K562 (cell line): ENCODE results near the gene HMGCL. TPM values are rescaled to one million over a fixed set of nuclear protein-coding genes. Genes with fewer than 3 reads are reported as not detected.
"Not testable (repeated sequence)": the region's sequence is repeated elsewhere in the genome, so short reads cannot be mapped to it uniquely, and the experiment has no call there.

ENCODE experiments used
- ATAC-seq: fragments of 200-7000 bp; cut with Tn5 transposase; 3 replicates; pipeline ENCODE4 v1.9.1; 2020; ENCODE audit warnings: moderate library complexity
- BruUV-seq: library from RNA; stranded (reverse); fragments of 400-500 nt; replicated peaks from 2 replicates; lab custom pipeline; 2021; lab: Mats Ljungman, UMichigan
- CTCF ChIA-PET: fragments of 300-600 bp; formaldehyde crosslinking; extraction: SDS; loops from one replicate; lab custom pipeline; 2021; ENCODE audit warnings: low intra/inter-chr PET ratio; lab: Yijun Ruan, JAX
- POLR2A ChIA-PET: fragments of 300-600, 350-650 bp; sonication (Branson Sonifier 250); formaldehyde crosslinking; extraction: SDS; loops from one replicate; lab custom pipeline; 2021; ENCODE audit warnings: antibody characterized with exemption, inconsistent platforms; lab: Yijun Ruan, JAX
- DNase-seq, 4 experiments: peaks; one replicate each; pipeline versions ENCODE4 v3.0.0 to v3.0.0-alpha.2; 2011 to 2018; ENCODE audit warnings: low spot score in 3 of 4, mixed read lengths in 3 of 4; ENCODE audit errors: extremely low read depth in 1 of 4
- FAIRE-seq: peaks from 2 replicates; lab custom pipeline; 2011; peaks lifted over from hg19 to GRCh38; lab: Jason Lieb, UNC
- H2AFZ ChIP-seq: 2 replicates; pipeline ENCODE4 v1.6.0; 2011; ENCODE audit warnings: low read depth, low read length, control low read depth, inconsistent platforms
- H3K27ac ChIP-seq: fragments of 200-600 bp; 3 replicates; pipeline ENCODE4 v1.8.0; 2011; ENCODE audit warnings: low read depth, mild to moderate bottlenecking, control low read depth, inconsistent platforms, low read length, moderate library complexity, mixed read lengths; ENCODE audit errors: extremely low read depth
- H3K27me3 ChIP-seq, 2 experiments: fragments of 300-600 bp in 1 of 2; 2 replicates in 1 of 2; 3 replicates in 1 of 2; pipeline versions ENCODE4 v1.6.0 to v1.8.0; 2011; ENCODE audit warnings: inconsistent platforms in 2 of 2, low read length in 2 of 2, mild to moderate bottlenecking in 1 of 2, mixed read lengths in 1 of 2, moderate library complexity in 1 of 2; ENCODE audit not compliant: control insufficient read depth in 2 of 2, insufficient read depth in 2 of 2
- H3K36me3 ChIP-seq: fragments of 300-600 bp; 3 replicates; pipeline ENCODE4 v1.8.0; 2011; ENCODE audit warnings: mild to moderate bottlenecking, low read length, inconsistent platforms; ENCODE audit not compliant: control insufficient read depth, insufficient read depth
- H3K4me1 ChIP-seq, 2 experiments: fragments of 200-600 bp in 1 of 2; replicated peaks in 1 of 2; 2 replicates in 1 of 2; 3 replicates in 1 of 2; pipeline versions ENCODE4 v1.5.1 to v1.8.0; 2011; ENCODE audit warnings: inconsistent platforms in 2 of 2, low read length in 2 of 2, mild to moderate bottlenecking in 1 of 2, mixed read lengths in 1 of 2, moderate library complexity in 1 of 2; ENCODE audit not compliant: control insufficient read depth in 2 of 2, insufficient read depth in 2 of 2
- H3K4me2 ChIP-seq: 2 replicates; pipeline ENCODE4 v1.6.1; 2011; ENCODE audit warnings: low read length, control low read depth, inconsistent platforms, mixed read lengths; ENCODE audit not compliant: insufficient read depth
- H3K4me3 ChIP-seq: fragments of 200-600 bp; sonication (generic), shearing (Covaris generic); 2 replicates; pipeline ENCODE4 v1.5.1; 2016; ENCODE audit warnings: control low read depth, inconsistent platforms
- H3K79me2 ChIP-seq: fragments of 200-600 bp; 3 replicates; pipeline ENCODE4 v1.8.0; 2011; ENCODE audit warnings: low read length, inconsistent platforms; ENCODE audit not compliant: control insufficient read depth, insufficient read depth
- H3K9ac ChIP-seq, 2 experiments: 2 replicates each; pipeline versions ENCODE4 v1.6.0 to v1.6.1; 2011; ENCODE audit warnings: low read depth in 2 of 2, low read length in 2 of 2, control low read depth in 1 of 2, inconsistent platforms in 1 of 2, mild to moderate bottlenecking in 1 of 2, mixed read lengths in 1 of 2; ENCODE audit not compliant: insufficient read depth in 1 of 2
- H3K9me1 ChIP-seq: one replicate; pipeline ENCODE4 v1.6.0; 2011; ENCODE audit warnings: inconsistent platforms, mild to moderate bottlenecking, low read length, moderate library complexity; ENCODE audit not compliant: control insufficient read depth, insufficient read depth
- H3K9me3 ChIP-seq: replicated peaks from 2 replicates; pipeline ENCODE4 v1.5.1; 2011; ENCODE audit warnings: low read depth, low read length, inconsistent platforms; ENCODE audit not compliant: control insufficient read depth, insufficient read depth
- H4K20me1 ChIP-seq: replicated peaks from 2 replicates; pipeline ENCODE4 v1.6.1; 2011; ENCODE audit warnings: low read length, inconsistent platforms, mixed read lengths; ENCODE audit not compliant: control insufficient read depth, insufficient read depth
- CBFB ChIP-seq: sonication (generic); formaldehyde crosslinking; IDR thresholded peaks from 2 replicates; pipeline ENCODE4 v1.4.0; 2020; ENCODE audit warnings: mild to moderate bottlenecking, missing genetic modification reagents
- MECOM ChIP-seq: fragments of 250-450 bp; sonication (Bioruptor Pico); IDR thresholded peaks from 2 replicates; pipeline ENCODE4 v1.8.0; 2022; ENCODE audit warnings: inconsistent platforms
- RFX1 ChIP-seq: fragments of 450-650 bp; IDR thresholded peaks from 2 replicates; pipeline ENCODE4 v1.6.1; 2016; ENCODE audit warnings: mild to moderate bottlenecking, moderate library complexity
- TAF15 ChIP-seq: fragments of 200-400 bp; formaldehyde crosslinking; IDR thresholded peaks from 2 replicates; pipeline ENCODE4 v1.6.1; 2017; ENCODE audit warnings: mild to moderate bottlenecking, low read depth, low read length, moderate library complexity
- ZC3H8 ChIP-seq: fragments of 450-650 bp; IDR thresholded peaks from 2 replicates; pipeline ENCODE4 v1.6.1; 2017
- ZNF282 ChIP-seq: sonication (generic); formaldehyde crosslinking; IDR thresholded peaks from 2 replicates; pipeline ENCODE4 v1.8.1; 2023; ENCODE audit warnings: missing genetic modification reagents
- WGBS: fragments of 100-300 bp; shearing (Covaris generic); methylation state at CpG from one replicate; pipeline ENCODE4 v1.1.6; 2016; ENCODE audit warnings: low coverage, mixed read lengths; ENCODE audit not compliant: insufficient coverage; ENCODE audit errors: missing lambda C conversion rate; 5-methylcytosine and 5-hydroxymethylcytosine counted together
- in situ Hi-C: fragments of 300-500 bp; cut with MboI; formaldehyde crosslinking; loops from 4 replicates; pipeline ENCODE4 v1.15.0; 2018; ENCODE audit warnings: inconsistent platforms, mixed read lengths
- intact Hi-C: fragments of 100-400 bp; cut with micrococcal nuclease; formaldehyde crosslinking; loops from 2 replicates; pipeline ENCODE4 v1.14.2; 2022
- polyA plus RNA-seq, 8 experiments: library from polyadenylated mRNA; depleted of rRNA in 4 of 8; stranded (reverse) in 5 of 8; unstranded in 3 of 8; fragments of >200 nt; fragmentation: Nextera tagmentation in 2 of 8; fragmentation: Illumina TruSeq in 1 of 8; extraction: Ambion mirVana in 2 of 8; extraction: Trizol in 1 of 8; gene quantifications; 2 replicates each; pipeline versions ENCODE4 v1.2.1 to v1.2.3, GENCODE V29; 2011 to 2014; ENCODE audit warnings: inconsistent platforms in 1 of 8, missing spikeins in 1 of 8
- total RNA-seq, 7 experiments: library from RNA; depleted of rRNA in 6 of 7; stranded (reverse); fragments of >200 nt in 6 of 7; fragmentation: Illumina TruSeq in 2 of 7; extraction: Trizol in 2 of 7; gene quantifications; 2 replicates each; pipeline versions ENCODE4 v1.2.1 to v1.2.3, GENCODE V29; 2011 to 2021; ENCODE audit warnings: low replicate concordance in 1 of 7
- TF ChIP-seq, protein P1 (sequence below): sonication (generic); formaldehyde crosslinking; IDR thresholded peaks from 2 replicates; pipeline ENCODE4 v1.8.1; 2023; ENCODE audit warnings: mild to moderate bottlenecking, missing genetic modification reagents
- TF ChIP-seq, protein P2 (sequence below): fragments of 250-450 bp; sonication (Bioruptor Pico); IDR thresholded peaks from 2 replicates; pipeline ENCODE4 v1.5.0; 2021

The HMGCL gene
- total and polyA plus RNA-seq, 9 of the 15 experiments (the other 6 are each of a cell fraction or from before 2014, with no cell fraction given): 18.0 to 82.2 (median 24.2) TPM

- TF ChIP-seq ZNF282 (CRISPR knock-in tag): no peak
- no peak for TF ChIP-seq ZC3H8
- TF ChIP-seq MECOM (CRISPR knock-in tag): no peak
- no peak for TF ChIP-seq CBFB
- no peak for TF ChIP-seq TAF15
- TF ChIP-seq RFX1: no peak
- TF ChIP-seq, protein P1, sequence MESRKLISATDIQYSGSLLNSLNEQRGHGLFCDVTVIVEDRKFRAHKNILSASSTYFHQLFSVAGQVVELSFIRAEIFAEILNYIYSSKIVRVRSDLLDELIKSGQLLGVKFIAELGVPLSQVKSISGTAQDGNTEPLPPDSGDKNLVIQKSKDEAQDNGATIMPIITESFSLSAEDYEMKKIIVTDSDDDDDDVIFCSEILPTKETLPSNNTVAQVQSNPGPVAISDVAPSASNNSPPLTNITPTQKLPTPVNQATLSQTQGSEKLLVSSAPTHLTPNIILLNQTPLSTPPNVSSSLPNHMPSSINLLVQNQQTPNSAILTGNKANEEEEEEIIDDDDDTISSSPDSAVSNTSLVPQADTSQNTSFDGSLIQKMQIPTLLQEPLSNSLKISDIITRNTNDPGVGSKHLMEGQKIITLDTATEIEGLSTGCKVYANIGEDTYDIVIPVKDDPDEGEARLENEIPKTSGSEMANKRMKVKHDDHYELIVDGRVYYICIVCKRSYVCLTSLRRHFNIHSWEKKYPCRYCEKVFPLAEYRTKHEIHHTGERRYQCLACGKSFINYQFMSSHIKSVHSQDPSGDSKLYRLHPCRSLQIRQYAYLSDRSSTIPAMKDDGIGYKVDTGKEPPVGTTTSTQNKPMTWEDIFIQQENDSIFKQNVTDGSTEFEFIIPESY (CRISPR knock-in tag): peak; percentile 92
- TF ChIP-seq, protein P2, sequence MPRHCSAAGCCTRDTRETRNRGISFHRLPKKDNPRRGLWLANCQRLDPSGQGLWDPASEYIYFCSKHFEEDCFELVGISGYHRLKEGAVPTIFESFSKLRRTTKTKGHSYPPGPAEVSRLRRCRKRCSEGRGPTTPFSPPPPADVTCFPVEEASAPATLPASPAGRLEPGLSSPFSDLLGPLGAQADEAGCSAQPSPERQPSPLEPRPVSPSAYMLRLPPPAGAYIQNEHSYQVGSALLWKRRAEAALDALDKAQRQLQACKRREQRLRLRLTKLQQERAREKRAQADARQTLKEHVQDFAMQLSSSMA (CRISPR knock-in tag): no peak
- no peak for ATAC-seq
- H3K36me3 ChIP-seq: peaks cover 7% of the 10 kb centered on the region; the same call in 2 of the 3 replicates
- peak overlapping the region in 1 of 2 experiments; percentile 51; a peak in 1 of 4 replicates for H3K9ac ChIP-seq
- H3K9me1 ChIP-seq: no peaks in the 10 kb centered on the region
- H3K4me2 ChIP-seq: no peak overlapping the region
- intact Hi-C loops (no loop called here), in situ Hi-C loops (no loop called here)
- H4K20me1 ChIP-seq: no peaks in the 10 kb centered on the region
- DNase-seq: no peak
- H3K79me2 ChIP-seq: peaks cover 23% of the 10 kb centered on the region
- POLR2A ChIA-PET: interaction anchor here (0.5 to 6.8 kb wide), 5 partner anchors 11 to 106 kb away, joined by 3 to 71 read pairs (median 3); partner anchors contain the start of genes LYPLA2 and PITHD1
- no peak overlapping the region for H3K4me3 ChIP-seq
- H2AFZ ChIP-seq: no peak overlapping the region
- H3K27ac ChIP-seq: no peak overlapping the region
- H3K4me1 ChIP-seq: peaks cover 31 to 36% of the 10 kb centered on the region in 2 experiments
- no peaks in the 10 kb centered on the region for H3K9me3 ChIP-seq
- no peak for FAIRE-seq
- BruUV-seq: no TSS peak
- CTCF ChIA-PET: no interaction called here
- 72% methylated on average over 5 of the region's 5 CpGs for WGBS
- H3K27me3 ChIP-seq: no peaks in the 10 kb centered on the region
Measured at GRCh38 chr1:23803674-23804073, 21.6 kb downstream of the HMGCL start.

DNA sequence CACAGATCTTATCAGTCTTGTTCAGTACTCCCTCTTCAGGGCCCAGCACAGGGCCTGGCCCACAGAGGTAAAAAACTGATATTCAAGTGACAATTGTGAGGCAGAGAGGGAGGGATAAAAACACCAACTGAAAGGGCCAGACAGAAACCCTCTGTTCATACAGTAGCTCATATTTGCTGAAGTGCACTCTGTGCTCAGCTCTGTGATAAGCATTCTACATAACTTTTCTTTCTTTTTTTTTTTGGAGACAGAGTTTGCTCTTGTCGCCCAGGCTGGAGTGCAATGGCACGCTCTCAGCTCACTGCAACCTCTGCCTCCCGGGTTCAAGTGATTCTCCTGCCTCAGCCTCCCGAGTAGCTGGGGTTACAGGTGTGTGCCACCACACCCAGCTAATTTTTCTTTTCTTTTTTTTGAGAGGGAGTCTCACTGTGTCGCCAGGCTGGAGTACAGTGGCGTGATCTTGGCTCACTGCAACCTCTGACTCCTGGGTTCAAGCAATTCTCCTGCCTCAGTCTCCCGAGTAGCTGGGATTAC is 22.4 kb downstream of the HMGCL start:
- H3K4me3 ChIP-seq, H3K9ac ChIP-seq, H3K9me3 ChIP-seq, FAIRE-seq, H3K4me2 ChIP-seq, in situ Hi-C loops, DNase-seq, H2AFZ ChIP-seq, CTCF ChIA-PET, intact Hi-C loops, ATAC-seq, H3K9me1 ChIP-seq, H3K27me3 ChIP-seq, H4K20me1 ChIP-seq, BruUV-seq, H3K27ac ChIP-seq: not testable (repeated sequence)
- Histone ChIP-seq H3K36me3 (peaks cover 15% of the 10 kb centered on the region; the same call in 2 of the 3 replicates), H3K79me2 (peaks cover 24% of the 10 kb centered on the region), H3K4me1 (peaks cover 29 to 37% of the 10 kb centered on the region in 2 experiments)
- POLR2A ChIA-PET: interaction anchor here (0.6 to 6.8 kb wide), 9 partner anchors 8 to 277 kb away, joined by 3 to 71 read pairs (median 4); partner anchors contain the start of genes LYPLA2, PITHD1 and PNRC2
- 88% methylated on average over 6 of the region's 7 CpGs for WGBS
